HEK293 (cell line): ENCODE results near the gene DNAH8.
A peak's percentile ranks its signal among the peaks of the same experiment; 100 is the strongest.

Experiments used
- ELK4 ChIP-seq: IDR thresholded peaks from 2 replicates; pipeline ENCODE4 v1.6.1; 2011; ENCODE audit warnings: mild to moderate bottlenecking, low read depth, low read length, borderline replicate concordance
- HOXD13 ChIP-seq: sonication (generic); formaldehyde crosslinking; IDR thresholded peaks from 2 replicates; pipeline ENCODE4 v1.8.0; 2022; ENCODE audit warnings: missing genetic modification reagents, borderline replicate concordance
- SCRT1 ChIP-seq: fragments of 450-650 bp; formaldehyde crosslinking; IDR thresholded peaks from 2 replicates; pipeline ENCODE4 v1.5.1; 2016; ENCODE audit warnings: missing biosample characterization, missing genetic modification characterization, borderline replicate concordance
- YY2 ChIP-seq: fragments of 450-650 bp; formaldehyde crosslinking; IDR thresholded peaks from 2 replicates; pipeline ENCODE4 v1.5.1; 2016; ENCODE audit warnings: missing biosample characterization, missing genetic modification characterization
- ZBTB11 ChIP-seq: fragments of 450-650 bp; formaldehyde crosslinking; conservative IDR thresholded peaks from 2 replicates; pipeline ENCODE4 v1.5.1; 2016; ENCODE audit warnings: low read depth, missing biosample characterization, missing genetic modification characterization
- ZBTB20 ChIP-seq: fragments of 450-650 bp; formaldehyde crosslinking; IDR thresholded peaks from 2 replicates; pipeline ENCODE4 v1.5.1; 2016; ENCODE audit warnings: missing biosample characterization, missing genetic modification characterization
- ZBTB21 ChIP-seq: fragments of 450-650 bp; formaldehyde crosslinking; IDR thresholded peaks from 2 replicates; pipeline ENCODE4 v1.5.1; 2017; ENCODE audit warnings: missing biosample characterization, missing genetic modification characterization
- ZBTB48 ChIP-seq: fragments of 450-650 bp; formaldehyde crosslinking; IDR thresholded peaks from 2 replicates; pipeline ENCODE4 v1.5.1; 2016; ENCODE audit warnings: missing biosample characterization, missing genetic modification characterization
- ZBTB6 ChIP-seq: fragments of 450-650 bp; formaldehyde crosslinking; IDR thresholded peaks from 2 replicates; pipeline ENCODE4 v1.5.1; 2017; ENCODE audit warnings: missing biosample characterization, missing genetic modification characterization
- ZNF138 ChIP-seq: fragments of 450-650 bp; formaldehyde crosslinking; IDR thresholded peaks from 2 replicates; pipeline ENCODE4 v1.5.1; 2016; ENCODE audit warnings: missing biosample characterization, missing genetic modification characterization, borderline replicate concordance
- ZNF157 ChIP-seq: fragments of 450-650 bp; formaldehyde crosslinking; IDR thresholded peaks from 2 replicates; pipeline ENCODE4 v1.5.1; 2016; ENCODE audit warnings: missing biosample characterization, missing genetic modification characterization
- ZNF214 ChIP-seq: fragments of 450-650 bp; formaldehyde crosslinking; IDR thresholded peaks from 2 replicates; pipeline ENCODE4 v1.5.1; 2017; ENCODE audit warnings: missing biosample characterization, mild to moderate bottlenecking, missing genetic modification characterization, borderline replicate concordance
- ZNF280C ChIP-seq: fragments of 450-650 bp; formaldehyde crosslinking; IDR thresholded peaks from 2 replicates; pipeline ENCODE4 v1.5.1; 2016; ENCODE audit warnings: missing biosample characterization, missing genetic modification characterization
- ZNF280D ChIP-seq: fragments of 450-650 bp; formaldehyde crosslinking; IDR thresholded peaks from 2 replicates; pipeline ENCODE4 v1.5.1; 2016; ENCODE audit warnings: missing biosample characterization, missing genetic modification characterization
- ZNF335 ChIP-seq: fragments of 450-650 bp; formaldehyde crosslinking; conservative IDR thresholded peaks from 2 replicates; pipeline ENCODE4 v1.5.1; 2016; ENCODE audit warnings: missing biosample characterization, missing genetic modification characterization
- ZNF398 ChIP-seq: fragments of 450-650 bp; formaldehyde crosslinking; IDR thresholded peaks from 2 replicates; pipeline ENCODE4 v1.5.1; 2017; ENCODE audit warnings: missing biosample characterization, missing genetic modification characterization
- ZNF404 ChIP-seq: fragments of 450-650 bp; formaldehyde crosslinking; IDR thresholded peaks from 2 replicates; pipeline ENCODE4 v1.5.1; 2017; ENCODE audit warnings: missing biosample characterization, missing genetic modification characterization
- ZNF529 ChIP-seq: fragments of 450-650 bp; formaldehyde crosslinking; IDR thresholded peaks from 2 replicates; pipeline ENCODE4 v1.5.1; 2017; ENCODE audit warnings: missing genetic modification characterization, missing biosample characterization; ENCODE audit not compliant: insufficient replicate concordance
- ZNF530 ChIP-seq: fragments of 450-650 bp; formaldehyde crosslinking; IDR thresholded peaks from 2 replicates; pipeline ENCODE4 v1.5.1; 2016; ENCODE audit warnings: low read depth, missing biosample characterization, missing genetic modification characterization
- ZNF560 ChIP-seq: fragments of 450-650 bp; formaldehyde crosslinking; IDR thresholded peaks from 2 replicates; pipeline ENCODE4 v1.5.1; 2017; ENCODE audit warnings: missing biosample characterization, missing genetic modification characterization, borderline replicate concordance
- ZNF624 ChIP-seq: fragments of 450-650 bp; formaldehyde crosslinking; IDR thresholded peaks from 2 replicates; pipeline ENCODE4 v1.5.1; 2017; ENCODE audit warnings: missing biosample characterization, missing genetic modification characterization
- ZNF664 ChIP-seq: fragments of 450-650 bp; formaldehyde crosslinking; IDR thresholded peaks from 2 replicates; pipeline ENCODE4 v1.5.1; 2016; ENCODE audit warnings: missing biosample characterization, missing genetic modification characterization
- ZNF707 ChIP-seq: fragments of 450-650 bp; formaldehyde crosslinking; IDR thresholded peaks from 2 replicates; pipeline ENCODE4 v1.5.1; 2016; ENCODE audit warnings: missing biosample characterization, missing genetic modification characterization
- ZNF785 ChIP-seq: fragments of 450-650 bp; formaldehyde crosslinking; IDR thresholded peaks from 2 replicates; pipeline ENCODE4 v1.5.1; 2016; ENCODE audit warnings: missing biosample characterization, missing genetic modification characterization
- ZNF792 ChIP-seq: fragments of 450-650 bp; formaldehyde crosslinking; IDR thresholded peaks from 2 replicates; pipeline ENCODE4 v1.5.1; 2016; ENCODE audit warnings: missing biosample characterization, missing genetic modification characterization
- ZSCAN23 ChIP-seq: fragments of 450-650 bp; formaldehyde crosslinking; IDR thresholded peaks from 2 replicates; pipeline ENCODE4 v1.5.1; 2016; ENCODE audit warnings: missing biosample characterization, missing genetic modification characterization

Gene DNAH8

GRCh38 chr6:38702558-38703397 lies 12.3 kb upstream of the DNAH8 start, which contains the start of gene GLO1 (continued):
- TF ChIP-seq ZNF280C (tag by site-specific recombination) = no peak
- 0 out of 2 replicates have a peak, but pooled peaks have one; percentile 9 for TF ChIP-seq ZNF138
- no peak for TF ChIP-seq ZNF560 (tag by site-specific recombination)
- no peak for TF ChIP-seq ZNF707 (tag by site-specific recombination)
- no peak for TF ChIP-seq ZNF280D (tag by site-specific recombination)
- no peak for TF ChIP-seq ZNF214 (tag by site-specific recombination)
- TF ChIP-seq ZBTB6 = no peak
- no peak; the same call in 1 of the 2 replicates for TF ChIP-seq ZBTB20
- no peak for TF ChIP-seq ZNF624 (tag by site-specific recombination)
- TF ChIP-seq ZSCAN23 = no peak
- no peak for TF ChIP-seq ZNF398 (tag by site-specific recombination)
- TF ChIP-seq ZNF785 (tag by site-specific recombination) = no peak
- no peak for TF ChIP-seq ZNF664
- no peak for TF ChIP-seq HOXD13 (CRISPR knock-in tag)
- 0 out of 2 replicates have a peak, but pooled peaks have one; percentile 30 for TF ChIP-seq ZBTB48 (tag by site-specific recombination)
- no peak for TF ChIP-seq ZNF157 (tag by site-specific recombination)
- peak; percentile 89 for TF ChIP-seq YY2 (tag by site-specific recombination)
- peak; percentile 40; the same call in 1 of the 2 replicates for TF ChIP-seq ZBTB11 (tag by site-specific recombination)
- TF ChIP-seq ZNF335 (tag by site-specific recombination) = peak; percentile 88
- TF ChIP-seq ZNF529 (tag by site-specific recombination) = no peak
- 0 out of 2 replicates have a peak, but pooled peaks have one; percentile 18 for TF ChIP-seq ZBTB21 (tag by site-specific recombination)
- TF ChIP-seq ZNF530 = no peak
- TF ChIP-seq ZNF404 = no peak
- no peak; the same call in 1 of the 2 replicates for TF ChIP-seq ZNF792 (tag by site-specific recombination)
- TF ChIP-seq SCRT1 (tag by site-specific recombination) = no peak
- TF ChIP-seq ELK4 = no peak
